GM08714 (cell line): ENCODE results near the gene COLEC12.

ENCODE experiments used
- H3K4me3 ChIP-seq: fragments of 200-500 bp; sonication (Bioruptor generic); 2 replicates; pipeline ENCODE4 v1.5.1; 2014; ENCODE audit warnings: mild to moderate bottlenecking, low read length, inconsistent platforms
- ZNF274 ChIP-seq: IDR thresholded peaks from 2 replicates; pipeline ENCODE4 v1.6.1; 2012; ENCODE audit warnings: mild to moderate bottlenecking, low read depth, low read length

COLEC12 gene

DNA sequence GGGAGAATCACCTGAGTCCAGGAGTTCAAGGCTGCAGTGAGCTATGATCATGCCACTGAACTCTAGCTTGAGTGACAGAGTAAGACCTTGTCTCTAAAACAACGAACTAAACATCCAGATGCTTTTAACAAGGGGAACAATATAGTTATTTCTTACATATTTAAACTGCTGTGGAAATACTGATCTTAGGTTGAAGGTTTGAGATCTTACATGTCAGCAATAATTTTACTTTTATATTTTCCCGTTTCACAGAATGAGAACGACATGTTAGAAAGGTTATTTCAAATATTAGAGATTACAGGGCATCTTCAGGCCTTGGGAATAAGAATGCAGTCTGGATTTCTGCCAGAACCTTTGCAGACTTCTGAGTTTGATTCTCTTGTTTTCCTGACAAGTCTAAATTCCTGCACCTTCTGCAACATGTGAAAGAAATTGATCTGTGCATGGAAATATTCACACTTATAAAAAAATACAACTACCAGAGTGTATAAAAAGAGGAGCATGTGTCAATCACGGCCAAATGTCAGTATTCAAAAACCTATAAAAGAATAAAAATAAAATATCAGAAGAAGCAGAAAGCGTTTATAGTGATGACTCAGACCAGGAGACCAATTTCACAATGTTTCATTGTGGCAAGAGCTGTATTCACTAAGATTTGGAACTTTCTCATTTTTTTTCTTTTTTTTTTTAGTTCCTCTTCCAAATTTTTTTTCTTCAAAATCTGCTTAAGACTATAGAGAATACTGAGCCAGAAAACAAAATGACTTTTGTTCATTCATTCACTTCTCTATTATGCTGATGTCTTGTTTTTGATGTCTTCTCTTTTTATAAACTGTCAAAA, 29.6 kb downstream of the COLEC12 start:
- no peak for TF ChIP-seq ZNF274
- H3K4me3 ChIP-seq, result no peak overlapping the region

DNA sequence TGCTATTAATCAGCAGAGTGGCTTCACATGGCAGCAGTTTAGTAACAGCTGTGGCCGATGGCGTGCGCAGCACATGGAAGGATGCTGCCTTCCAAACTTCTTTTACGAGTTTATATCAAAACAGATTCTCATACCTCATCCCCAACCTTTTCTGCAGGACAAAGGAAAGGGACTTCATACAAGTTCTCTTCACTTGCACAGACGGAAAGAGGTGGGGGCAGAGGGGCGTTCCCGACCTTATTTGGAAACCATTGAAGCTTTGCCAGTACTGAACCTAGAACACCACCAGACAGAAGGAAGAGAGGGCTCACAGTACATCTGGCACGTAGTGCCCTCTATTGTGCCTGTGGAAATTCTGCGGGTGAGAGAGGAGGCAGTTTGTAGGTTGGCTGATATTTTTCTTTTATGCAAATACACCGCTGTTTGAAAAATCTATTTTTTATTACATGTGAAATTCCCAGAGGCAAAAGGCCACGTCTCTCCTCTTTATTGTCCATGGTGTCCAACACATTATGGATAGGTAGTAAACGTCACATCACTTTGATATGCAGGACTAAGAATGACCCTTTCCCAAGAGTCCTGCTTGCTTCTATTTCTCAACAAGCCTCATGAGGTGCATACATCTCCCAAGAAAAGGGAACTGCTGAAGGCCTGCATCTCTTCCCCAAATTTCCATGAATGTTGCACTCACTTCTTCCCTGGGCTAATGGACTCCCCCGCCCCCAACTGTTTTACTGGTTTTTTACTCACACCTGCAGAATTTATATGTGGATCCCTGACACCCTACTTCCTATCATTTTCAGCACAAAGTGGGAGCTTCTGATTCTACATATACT, 31.3 kb downstream of the COLEC12 start:
- TF ChIP-seq ZNF274, result no peak
- no peak overlapping the region for H3K4me3 ChIP-seq

DNA sequence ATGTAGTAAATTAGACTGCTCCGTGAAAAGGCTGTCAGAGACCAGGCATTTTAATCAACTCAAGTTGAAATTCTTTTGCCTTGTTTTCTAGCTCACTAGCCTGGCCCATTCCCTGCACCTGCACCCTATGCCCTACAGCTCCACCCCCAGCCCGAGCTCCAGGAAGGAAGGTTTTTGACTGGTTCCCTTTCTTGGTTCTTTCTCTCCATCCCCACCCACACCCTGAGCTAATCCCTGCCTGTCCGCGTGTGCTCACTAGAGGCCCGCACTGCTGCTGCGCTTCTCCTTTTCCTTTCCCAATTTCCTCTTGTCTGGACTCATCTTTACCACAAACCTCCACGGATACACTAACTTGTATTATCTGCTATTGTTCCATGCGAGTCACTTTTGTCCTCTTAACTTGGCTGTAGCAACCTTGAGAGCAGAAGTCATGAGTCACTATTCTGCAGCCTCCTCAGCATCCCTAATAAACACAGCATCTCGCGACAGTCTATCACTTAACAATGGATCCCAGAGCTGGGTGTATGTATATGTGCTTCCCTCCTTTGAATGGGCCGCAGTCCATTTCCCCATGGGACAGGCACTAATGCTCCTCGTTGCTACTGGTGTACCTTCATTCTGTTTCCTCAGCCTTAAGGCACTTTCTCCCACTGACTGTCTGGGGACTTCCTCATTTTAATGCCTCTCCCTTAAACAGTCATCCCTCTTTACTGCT, 36.5 kb downstream of the COLEC12 start:
- no peak for TF ChIP-seq ZNF274
- H3K4me3 ChIP-seq, result no peak overlapping the region

DNA sequence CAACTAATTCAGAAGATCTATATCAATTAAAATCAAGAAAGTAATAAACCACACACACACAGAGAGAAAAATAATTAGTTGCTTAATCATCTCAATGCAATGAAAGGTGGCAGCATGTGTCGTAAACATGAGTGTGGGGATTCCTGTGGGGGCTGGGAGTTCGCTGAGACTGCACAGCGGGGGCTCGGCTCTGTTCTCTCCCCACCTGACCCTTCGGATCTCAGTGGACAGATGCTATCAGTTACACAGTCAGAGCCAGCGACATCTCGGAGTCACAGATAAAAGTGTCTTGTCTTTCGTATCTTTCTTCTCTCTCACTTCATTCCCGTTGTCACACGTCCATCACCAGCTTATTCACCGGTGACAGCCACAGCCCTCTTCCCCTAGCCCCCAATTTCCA, 37.1 kb downstream of the COLEC12 start:
- H3K4me3 ChIP-seq, result no peak overlapping the region
- TF ChIP-seq ZNF274, result no peak

DNA sequence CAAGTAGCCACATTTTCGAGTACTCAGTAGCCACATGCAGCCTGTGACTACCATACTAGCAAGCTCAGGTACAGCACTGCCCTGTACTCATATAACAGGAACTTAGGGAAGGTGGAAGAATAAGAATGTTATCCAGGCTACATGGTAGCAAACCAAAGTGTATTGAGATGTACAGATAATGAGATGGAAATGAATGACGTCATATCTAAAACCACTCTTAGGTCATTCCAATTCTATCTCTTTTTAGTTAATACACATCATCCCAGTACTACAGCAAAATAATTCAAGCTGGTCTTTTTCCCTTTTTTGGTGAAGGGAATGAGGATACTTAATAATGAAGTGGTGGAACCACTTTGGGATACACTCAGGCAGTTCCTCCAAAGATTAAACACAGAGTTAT, 38.7 kb downstream of the COLEC12 start:
- H3K4me3 ChIP-seq, result no peak overlapping the region
- no peak for TF ChIP-seq ZNF274

DNA sequence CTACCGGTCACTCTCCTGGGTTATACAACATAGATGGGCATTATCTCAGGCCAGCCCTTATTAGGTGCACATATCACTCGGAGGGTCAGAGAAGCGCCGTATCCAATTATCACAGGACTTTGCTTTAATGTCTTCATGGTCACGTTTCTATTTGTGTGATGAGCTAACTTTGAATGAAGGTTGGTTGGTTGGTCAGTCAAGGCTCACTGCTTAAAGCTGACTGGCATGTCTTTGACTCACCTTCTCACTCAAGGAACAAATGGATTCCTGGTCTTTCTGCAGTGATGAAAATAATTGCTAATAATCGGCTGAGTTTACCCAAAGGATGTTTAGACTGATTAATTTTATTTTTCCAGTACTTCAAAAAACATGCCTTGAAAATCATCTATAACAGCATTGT, 39.7 kb downstream of the COLEC12 start:
- no peak overlapping the region for H3K4me3 ChIP-seq
- no peak for TF ChIP-seq ZNF274

DNA sequence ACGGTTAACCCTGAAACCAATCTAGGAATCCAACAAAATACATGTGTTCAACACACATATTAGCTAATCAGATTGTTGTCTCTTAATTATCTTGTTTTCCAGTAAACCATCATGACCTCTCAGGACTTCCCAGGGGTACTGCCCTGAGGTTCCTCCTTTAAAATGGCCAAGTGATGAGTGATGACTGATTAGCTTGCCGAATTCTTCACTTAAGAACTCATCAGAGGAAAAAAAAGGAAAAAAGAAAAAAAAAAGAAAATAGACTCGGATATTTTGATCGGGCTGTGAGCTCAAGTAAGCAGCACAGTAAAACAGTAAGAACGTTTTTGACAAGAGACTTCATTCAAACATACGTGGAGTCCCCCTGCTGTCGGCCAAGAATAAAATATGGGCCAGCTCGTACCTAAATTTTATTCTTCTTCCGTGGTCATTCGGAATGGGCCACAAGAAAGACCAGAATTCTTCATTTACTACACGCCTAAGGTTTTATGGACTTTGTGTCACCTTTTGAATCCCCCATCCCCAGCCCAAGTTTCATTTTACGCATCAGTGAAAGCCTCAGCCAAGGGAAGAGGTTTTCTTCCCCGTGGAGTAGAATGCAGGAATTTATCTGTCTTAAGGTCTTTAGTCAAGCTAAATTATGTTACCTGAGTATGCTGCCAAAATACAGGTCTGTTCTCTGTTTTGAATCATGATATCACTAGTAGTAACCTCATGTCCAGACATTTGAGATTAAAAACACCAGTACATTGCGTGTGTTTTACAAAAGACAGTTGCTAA, 40.5 kb downstream of the COLEC12 start:
- no peak overlapping the region for H3K4me3 ChIP-seq
- no peak for TF ChIP-seq ZNF274

DNA sequence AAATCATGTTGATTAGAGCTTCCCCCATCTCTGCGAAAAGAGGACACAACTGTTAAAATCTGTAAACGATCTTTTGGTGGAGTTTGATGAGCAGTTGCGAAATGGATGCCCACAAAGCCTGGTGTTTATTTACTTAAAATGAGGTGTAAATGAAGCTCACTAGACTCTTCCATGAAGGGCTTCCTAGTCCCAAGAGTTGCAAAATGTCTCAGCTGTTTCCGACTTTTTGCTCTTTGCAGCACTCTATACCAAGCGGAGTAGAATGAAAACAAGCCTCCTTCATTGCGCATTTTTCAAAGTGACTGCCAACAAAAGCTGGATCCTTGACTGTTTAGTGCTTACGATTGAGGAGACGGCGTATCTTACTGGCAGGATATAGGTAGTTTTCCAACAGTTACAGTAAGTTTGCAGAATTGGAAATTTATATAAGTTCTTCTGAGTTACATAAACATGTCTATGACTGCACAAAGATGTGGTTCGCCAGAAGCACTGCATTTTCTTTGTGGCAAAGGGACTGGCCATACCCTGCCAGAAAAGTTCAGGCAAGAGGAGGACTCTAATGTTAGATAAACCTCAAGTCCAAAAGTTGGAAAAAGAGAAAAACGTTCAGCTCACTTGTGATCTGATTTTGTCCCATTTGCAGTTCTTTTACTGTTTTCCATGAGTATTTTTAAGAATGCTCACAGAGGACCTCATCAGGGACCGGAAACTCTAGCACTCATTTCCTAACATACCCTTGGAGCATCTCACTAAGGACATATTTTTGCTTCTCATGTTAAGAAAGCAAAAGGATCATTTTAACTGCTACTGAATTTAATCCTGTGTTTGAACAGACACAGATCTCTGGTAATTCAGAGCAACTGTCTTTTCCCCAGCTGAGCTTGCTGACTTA, 42.7 kb downstream of the COLEC12 start:
- TF ChIP-seq ZNF274, result no peak
- no peak overlapping the region for H3K4me3 ChIP-seq

DNA sequence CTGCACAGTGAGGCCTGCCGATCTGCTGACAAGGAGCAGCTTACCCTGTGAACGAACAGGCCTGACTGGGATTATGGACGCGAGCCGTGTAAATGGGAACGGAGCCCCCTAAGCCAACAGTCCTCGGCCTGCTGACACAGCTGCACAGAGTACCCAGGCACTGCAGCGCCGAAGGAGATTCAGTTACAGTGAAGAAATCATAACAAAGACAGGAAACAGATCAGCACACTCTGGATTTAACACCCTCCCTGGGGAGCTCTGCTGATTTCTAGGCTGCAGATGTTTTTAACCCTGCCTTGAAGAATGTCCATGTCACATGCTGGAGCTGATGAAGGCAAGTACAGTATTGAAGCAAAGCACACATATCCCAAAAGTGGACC, 43.4 kb downstream of the COLEC12 start:
- TF ChIP-seq ZNF274, result no peak
- H3K4me3 ChIP-seq, result no peak overlapping the region

DNA sequence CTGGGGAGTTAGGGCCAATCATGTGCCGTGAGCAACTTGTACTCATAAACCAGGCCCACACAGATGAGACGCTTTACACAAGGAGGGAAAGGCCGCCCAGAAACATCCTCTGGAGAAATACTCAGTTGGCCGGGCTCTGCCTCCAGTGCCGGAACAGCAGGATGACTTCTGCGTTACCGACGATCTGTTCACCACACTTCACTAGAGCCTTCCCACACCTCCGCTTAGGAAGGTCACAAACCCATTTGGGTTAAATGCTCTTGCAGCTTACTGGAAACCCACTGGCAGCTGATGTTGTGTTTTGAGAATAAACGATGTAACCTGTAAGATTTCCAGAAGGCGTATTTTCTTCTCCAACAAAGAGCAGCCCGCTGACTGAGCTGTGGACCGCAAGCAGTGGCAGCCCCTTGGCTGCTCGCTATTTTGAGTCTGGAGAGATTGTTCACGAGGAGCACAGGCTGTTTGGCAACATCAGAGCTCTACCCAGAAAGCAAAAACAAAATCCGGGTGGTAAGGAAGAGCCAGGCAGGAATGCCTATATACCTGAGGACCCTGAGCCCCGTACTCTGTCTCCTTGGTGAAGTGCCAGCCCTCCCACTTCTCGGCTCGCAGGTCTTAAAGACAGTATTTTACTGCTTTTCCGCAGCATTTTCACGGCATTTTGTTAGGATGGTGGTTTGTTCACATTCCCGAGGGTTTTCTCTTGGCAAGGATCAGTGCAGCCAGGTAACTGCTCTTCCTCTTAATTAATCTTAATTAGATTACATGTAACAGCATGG, 44.0 kb downstream of the COLEC12 start:
- no peak for TF ChIP-seq ZNF274

DNA sequence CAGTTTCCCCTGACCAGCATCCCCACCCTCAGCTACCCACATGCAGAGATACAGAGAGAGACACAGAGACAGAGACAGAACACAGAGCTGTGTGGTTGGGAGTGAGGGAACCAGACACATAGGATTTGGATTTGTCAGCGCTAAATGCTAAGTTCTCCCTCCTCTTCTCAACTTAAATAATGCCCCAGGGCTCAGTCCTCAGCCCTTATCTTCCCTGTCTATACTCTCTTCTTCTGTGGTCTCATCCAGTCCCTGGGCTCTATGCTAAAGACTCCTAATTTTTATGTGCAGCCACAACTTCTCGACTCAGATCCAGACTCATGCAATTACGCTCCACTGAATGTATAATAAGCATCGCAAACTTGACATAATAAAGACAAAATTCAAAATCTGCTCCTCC, 47.1 kb downstream of the COLEC12 start:
- no peak for TF ChIP-seq ZNF274
- H3K4me3 ChIP-seq, result no peak overlapping the region

More for the DNA sequence above, 44.0 kb downstream of the COLEC12 start:
- no peak overlapping the region for H3K4me3 ChIP-seq

DNA sequence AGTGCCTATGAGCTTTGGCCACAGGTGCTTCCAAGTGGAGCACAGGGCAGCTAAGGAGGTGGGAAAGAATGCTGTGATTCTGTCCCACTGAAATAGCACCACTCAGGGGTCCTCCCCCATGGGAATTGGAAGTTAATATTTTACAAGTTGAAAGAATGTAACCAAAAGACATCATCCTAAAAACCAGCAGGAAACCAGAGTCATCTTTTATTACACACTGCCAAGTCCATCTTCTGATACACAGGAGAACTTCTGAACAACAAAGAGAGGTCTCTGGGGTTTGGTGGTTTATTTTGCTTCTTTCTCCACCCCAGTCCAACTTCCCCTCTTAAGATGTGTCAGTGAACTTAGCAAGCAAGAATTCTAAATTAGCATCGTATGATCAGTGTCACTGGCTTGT, 47.7 kb downstream of the COLEC12 start:
- H3K4me3 ChIP-seq, result no peak overlapping the region
- TF ChIP-seq ZNF274, result no peak
